HPDE6-E6E7 (cell line): ENCODE measurements around the gene ABCC8.
A peak's percentile ranks its signal among the peaks of the same experiment; 100 is the strongest.

Experiments used
- DNase-seq: peaks from one replicate; pipeline ENCODE4 v3.0.0; 2011; ENCODE audit warnings: missing footprints; ENCODE audit errors: extremely low spot score

The ABCC8 gene

GRCh38 chr11:17405232-17406005 is 71.2 kb downstream of the ABCC8 start:
- DNase-seq: no peak

DNA sequence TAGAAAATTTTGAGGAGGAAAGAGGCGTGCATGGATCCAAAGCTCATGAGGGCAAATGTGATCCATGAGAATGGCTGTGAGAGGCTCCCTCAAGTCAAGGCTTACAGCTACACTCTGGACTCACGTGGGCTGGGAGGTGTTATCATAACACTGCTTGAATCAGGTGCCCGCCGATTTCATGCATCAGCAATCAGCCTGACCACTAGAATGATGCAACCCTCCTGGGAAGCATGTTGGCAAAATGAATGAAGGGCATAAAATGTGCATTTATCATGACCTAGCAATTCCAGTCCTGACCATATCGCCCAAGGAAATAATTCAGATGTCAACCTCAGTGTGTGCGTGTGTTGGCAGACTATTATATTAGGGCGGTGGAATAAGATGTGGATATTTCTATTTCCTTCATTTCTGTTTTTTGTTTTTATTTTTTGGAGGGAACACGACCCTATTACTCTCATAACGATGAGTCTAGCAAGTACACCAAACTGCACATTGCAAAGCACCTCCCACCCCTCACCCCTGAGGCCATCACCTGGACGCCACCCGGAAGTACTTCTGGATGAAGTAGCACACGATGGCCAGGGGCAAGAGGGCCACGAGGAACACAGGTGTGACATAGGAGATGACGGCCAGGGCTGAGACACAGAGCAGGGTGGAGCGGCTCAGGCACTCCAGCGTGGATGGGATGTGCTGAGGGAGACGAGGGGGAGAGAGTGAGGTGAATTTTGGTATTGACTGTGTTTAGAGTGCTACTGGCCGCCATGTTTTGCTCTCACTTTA is 72.5 kb downstream of the ABCC8 start:
- DNase-seq: no peak

GRCh38 chr11:17402486-17402885 is 74.2 kb downstream of the ABCC8 start:
- DNase-seq: no peak

- DNase-seq: no peak
Observed at GRCh38 chr11:17401841-17402240, 74.8 kb downstream of the ABCC8 start.

- no peak for DNase-seq
Observed at GRCh38 chr11:17401316-17401715, 75.3 kb downstream of the ABCC8 start.

DNA sequence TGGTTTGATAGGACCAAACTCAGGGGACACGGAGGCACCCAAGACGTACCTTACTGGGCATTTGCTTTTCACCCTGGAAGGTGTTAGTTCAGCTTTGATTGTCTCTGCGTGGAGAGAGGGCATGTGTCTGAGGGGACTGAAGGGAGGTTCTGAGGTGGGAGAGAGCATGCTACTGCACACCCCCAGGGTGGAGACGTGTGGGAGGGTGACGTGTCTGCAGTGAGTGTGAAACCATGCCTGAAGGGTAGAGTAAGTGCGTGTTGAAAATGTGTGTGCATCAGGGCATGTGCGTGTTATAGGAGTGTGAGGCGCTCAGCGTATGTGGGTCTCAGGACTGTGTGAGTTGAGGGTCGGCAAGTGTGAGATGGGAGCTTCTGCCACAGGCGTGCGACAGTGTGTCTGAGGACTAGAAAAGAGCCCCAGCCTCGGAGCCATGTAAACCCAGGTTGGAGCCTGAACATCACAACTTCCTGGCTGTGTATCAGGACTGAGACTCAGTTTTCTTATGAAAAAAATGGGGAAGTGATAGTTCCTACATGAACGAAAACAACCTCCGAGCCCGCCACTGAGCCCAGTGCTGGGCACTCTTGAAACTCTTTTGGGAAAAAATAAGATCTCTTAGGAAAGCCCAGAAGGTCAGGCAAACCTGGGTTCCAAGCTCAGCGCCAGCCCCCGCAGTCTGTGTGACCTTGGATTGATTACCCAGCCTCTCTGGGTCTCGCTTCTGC is 76.4 kb downstream of the ABCC8 start:
- no peak for DNase-seq

DNA sequence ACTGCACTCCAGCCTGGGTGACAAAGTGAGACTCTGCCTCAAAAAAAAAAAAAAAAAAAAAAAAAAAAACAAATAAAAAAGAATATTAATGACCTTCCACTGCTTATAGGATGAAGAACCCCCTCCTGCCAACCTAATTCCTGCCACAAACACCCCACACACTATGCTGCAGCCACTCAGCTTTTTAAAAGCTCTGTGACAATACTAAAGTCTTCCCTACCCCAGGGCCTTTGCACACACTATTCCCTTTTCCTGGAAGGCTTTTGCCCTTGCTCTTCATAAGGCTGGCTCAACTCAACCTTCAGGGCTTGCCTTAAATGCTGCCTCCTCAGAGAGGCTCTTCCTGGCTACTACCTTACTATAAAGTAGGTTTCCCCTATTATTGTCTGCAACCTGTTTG is 77.4 kb downstream of the ABCC8 start:
- no peak for DNase-seq

- DNase-seq: no peak
Observed at GRCh38 chr11:17397311-17398002, 79.2 kb downstream of the ABCC8 start.

GRCh38 chr11:17396598-17397310 is 79.9 kb downstream of the ABCC8 start:
- DNase-seq: no peak

DNA sequence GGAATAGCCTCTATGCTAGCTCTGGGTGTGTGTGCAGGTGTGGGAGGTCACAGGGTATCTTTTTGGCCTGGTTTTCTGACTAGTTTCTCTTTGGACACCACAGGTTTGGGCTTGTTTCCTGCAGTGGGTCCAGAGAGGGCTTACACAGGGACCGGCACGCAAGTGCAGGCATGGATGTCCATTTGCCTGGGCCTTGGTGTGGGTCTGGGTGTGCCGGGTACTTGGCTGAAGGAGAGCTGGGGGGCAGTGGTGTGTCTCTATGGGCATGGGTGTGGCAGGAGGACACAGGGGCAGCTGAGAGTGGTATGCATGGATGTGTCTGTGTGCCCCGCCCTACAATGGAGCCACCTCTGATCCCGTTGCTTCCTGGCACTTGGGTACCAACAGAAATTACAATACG is 80.7 kb downstream of the ABCC8 start:
- DNase-seq: no peak

DNA sequence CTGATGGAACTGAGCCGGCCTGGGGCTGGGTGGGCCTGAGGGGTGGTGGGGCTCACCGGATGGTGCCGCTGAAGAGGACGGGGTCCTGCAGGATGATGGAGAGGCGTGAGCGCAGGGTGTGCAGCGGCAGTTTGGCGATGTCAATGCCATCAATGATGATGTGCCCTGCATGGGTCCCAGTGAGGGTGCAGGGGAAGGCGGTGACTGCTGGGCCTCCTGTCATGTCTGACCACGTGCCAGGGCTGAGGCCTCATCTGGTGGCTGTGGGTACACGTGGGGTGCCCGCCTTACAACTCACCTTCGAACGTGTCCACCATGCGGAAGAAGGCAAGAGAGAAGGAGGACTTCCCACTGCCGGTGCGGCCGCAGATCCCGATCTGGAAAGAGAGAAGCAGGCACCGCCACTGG is 81.1 kb downstream of the ABCC8 start:
- no peak for DNase-seq

DNA sequence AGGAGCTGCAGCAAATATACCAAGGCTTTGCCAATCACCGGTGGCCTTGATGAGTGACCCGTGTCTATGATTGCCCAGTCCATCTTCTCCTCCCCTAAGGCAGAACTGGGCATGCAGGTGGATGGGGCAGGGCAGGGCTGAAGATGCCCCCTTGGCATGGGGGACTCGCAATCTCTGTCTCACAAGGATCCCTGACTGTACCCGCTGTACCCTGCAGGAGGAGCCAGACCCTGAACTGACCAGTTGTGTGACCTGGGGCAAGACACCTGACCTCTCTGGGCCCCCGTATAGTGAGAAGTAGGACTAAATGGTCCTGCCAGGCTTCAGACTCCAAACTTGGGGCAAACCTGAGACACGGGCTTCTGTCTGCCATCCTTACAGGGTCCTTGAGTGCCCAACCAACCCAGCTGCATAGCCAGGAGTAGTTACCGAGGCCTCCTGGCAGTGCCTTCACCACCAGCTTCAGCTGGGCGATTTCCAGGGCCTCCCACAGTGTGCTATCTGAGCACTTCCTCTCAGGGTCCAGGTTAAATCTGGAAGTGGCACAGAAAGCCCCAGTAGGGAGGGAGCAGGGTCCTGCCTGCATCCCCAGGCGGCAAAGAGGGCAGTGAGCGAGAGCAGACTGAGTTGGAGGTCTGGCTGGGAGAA is 81.8 kb downstream of the ABCC8 start:
- DNase-seq: no peak

DNA sequence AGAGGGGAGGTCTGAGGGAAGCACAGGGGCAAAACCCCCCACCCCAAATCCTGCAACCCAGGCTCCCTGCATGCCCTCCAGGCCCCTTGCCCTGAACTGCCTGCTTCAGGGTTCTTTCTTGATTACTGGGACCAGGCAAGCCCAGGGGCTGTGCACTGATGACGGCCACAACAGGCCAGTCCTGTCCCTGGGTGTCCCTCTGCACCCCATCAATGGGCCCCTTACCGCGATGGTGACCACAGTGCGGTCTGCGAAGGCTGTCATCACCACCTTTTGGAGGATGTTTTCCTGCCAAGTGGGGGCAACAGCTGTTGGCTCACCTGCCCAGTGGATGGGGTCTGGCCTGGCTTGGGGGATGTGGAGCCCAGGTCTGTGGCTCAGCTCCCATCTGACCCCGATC is 83.2 kb downstream of the ABCC8 start:
- no peak for DNase-seq

DNA sequence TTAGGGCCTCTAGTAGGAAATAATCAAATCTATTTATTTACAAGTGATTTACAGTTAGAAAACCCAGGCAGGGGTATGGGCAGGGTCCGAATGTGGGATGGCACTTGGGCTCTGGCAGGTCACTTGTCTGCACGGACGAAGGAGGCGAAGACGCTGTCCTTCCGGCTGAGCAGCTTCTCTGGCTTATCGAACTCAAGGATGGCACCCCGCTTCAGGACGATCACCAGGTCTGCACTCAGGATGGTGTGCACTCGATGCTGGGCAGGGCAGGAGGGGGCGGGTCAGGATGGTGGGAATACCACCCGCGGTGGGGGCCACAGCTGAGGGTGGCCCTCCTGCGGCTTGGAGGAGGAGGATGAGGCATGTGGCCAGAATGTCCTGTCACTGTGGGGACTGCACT is 83.8 kb downstream of the ABCC8 start:
- no peak for DNase-seq

GRCh38 chr11:17391493-17392355 is 84.9 kb downstream of the ABCC8 start:
- no peak for DNase-seq

DNA sequence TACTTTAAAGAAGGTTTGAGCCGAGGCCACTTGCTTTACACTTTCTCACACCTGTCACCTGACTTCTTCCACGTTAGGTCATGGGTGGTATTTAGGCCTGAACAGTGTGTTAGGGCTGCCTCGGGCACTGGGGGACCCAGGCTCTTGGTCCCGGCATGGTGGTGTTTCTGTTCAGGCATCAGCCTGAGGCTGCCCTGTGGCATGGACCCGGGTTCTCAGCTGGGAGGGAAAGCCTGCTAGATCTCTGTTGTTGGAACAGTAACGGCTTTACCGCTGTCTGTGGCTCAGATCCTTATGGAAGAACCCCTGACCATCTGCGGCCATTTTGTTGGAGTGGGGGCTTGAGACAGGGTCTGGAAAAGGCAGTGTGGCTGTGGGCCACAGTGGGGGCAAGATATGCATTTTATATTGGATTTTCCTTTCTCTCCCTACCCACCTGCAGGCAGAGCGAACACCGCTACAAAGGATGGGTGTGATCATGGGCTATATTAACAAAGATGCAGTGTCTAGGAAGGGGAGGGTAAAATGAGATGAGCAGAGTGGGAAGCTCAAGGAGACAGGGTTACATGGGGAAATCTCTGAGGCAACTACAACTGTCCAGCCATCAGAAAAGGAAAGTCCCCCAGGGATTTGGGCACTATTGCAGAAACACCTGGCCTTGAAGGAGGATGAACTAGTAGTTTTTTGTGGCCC is 86.5 kb downstream of the ABCC8 start:
- DNase-seq: no peak

GRCh38 chr11:17389211-17389956 is 87.3 kb downstream of the ABCC8 start:
- DNase-seq: peak; percentile 54

DNA sequence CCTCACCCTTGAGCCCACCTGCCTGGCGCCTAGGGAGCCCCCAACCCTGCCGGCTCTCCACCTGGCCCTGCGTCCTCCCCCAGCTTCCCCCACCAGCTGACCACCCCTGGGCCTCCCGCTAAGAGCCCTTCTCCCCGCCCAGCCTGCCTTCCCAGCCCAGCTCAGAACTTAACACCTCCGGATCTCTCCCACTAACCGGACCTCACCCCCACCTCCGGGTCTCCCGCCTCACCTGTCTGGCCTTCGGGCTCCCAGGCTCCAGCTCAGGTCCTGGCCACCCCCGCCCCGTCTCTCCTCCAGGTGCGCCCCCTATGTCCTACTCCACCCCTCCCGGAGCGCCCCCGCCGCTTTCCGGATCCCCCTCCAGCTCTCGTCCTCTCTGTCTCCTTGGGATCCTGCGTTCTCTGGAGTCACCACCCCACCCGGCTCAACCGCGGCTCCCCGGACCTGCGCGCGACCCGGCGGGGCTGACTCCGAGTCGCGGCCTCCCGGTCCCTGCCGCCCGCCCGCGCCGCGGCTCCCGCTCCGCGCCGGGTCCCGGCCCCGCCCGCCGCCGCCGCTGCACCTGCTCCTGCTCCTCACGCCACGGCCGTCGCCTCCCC is 87.9 kb downstream of the ABCC8 start, which contains the start of gene KCNJ11:
Gene KCNJ11, minus strand, starts transcription at position 51 of the 602 bp plus-strand sequence. CDS start 568 bp downstream, outside the sequence.
- no peak for DNase-seq
